HG02642 (cell line): ENCODE data around the gene DRC7.
A peak's percentile ranks its signal among the peaks of the same experiment; 100 is the strongest.

Experiments
- ATAC-seq: cut with Tn5 transposase; IDR thresholded peaks from one replicate; pipeline ENCODE4 v1.9.1; 2021; ENCODE audit warnings: mild to moderate bottlenecking; ENCODE audit not compliant: unreplicated experiment, poor library complexity

The DRC7 gene, protein sequence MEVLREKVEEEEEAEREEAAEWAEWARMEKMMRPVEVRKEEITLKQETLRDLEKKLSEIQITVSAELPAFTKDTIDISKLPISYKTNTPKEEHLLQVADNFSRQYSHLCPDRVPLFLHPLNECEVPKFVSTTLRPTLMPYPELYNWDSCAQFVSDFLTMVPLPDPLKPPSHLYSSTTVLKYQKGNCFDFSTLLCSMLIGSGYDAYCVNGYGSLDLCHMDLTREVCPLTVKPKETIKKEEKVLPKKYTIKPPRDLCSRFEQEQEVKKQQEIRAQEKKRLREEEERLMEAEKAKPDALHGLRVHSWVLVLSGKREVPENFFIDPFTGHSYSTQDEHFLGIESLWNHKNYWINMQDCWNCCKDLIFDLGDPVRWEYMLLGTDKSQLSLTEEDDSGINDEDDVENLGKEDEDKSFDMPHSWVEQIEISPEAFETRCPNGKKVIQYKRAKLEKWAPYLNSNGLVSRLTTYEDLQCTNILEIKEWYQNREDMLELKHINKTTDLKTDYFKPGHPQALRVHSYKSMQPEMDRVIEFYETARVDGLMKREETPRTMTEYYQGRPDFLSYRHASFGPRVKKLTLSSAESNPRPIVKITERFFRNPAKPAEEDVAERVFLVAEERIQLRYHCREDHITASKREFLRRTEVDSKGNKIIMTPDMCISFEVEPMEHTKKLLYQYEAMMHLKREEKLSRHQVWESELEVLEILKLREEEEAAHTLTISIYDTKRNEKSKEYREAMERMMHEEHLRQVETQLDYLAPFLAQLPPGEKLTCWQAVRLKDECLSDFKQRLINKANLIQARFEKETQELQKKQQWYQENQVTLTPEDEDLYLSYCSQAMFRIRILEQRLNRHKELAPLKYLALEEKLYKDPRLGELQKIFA

DNA sequence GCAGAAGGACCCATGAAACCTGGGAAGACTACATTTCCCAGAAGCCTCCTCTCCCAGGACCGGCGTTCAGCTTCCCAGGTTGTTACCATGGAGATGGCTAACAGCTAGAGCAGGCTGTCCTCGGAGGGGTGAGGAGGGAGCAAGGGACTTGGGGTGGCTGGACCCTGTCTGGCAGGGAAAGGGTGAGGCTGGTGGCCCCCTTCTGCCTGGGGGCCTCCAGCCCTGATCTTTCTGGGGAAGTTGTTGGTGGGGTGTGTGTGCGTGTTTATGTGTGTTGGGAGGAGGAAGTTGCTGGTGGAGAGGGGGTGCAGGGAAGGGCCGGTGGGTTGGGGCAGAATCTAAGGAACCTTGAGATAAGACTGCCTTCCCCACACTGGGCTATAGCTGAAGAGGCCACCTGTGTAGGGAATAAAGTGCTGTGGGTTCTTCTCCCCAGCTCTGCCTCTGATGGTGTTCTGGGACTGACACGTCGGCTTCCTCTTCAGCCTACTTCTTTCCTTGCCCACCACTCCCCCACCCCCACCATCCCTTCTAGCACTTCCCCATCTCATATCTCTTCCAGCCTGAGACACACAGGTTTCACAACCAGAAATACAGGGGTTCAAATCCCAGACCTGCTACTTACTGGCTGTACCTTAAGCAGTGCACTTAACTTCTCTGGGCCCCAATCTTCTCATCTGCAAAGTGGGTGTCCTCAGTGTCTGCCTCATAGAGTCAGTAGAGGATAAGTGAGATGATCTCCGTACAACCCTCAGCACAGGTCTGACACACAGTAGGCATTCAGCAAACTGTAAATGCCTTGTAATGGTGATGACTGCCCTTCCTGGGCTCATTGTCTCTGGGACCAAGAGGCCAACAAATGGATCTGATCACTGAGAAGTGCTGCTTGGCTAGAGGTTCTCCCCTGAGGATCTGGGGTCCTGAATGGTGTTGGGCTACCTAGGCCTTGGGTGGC lies at the start of gene DRC7:
Gene DRC7, plus strand, starts transcription at position 82 of the 955 bp plus-strand sequence. CDS start 3,144 bp downstream, outside the sequence.
- ATAC-seq, result peak; percentile 46

DNA sequence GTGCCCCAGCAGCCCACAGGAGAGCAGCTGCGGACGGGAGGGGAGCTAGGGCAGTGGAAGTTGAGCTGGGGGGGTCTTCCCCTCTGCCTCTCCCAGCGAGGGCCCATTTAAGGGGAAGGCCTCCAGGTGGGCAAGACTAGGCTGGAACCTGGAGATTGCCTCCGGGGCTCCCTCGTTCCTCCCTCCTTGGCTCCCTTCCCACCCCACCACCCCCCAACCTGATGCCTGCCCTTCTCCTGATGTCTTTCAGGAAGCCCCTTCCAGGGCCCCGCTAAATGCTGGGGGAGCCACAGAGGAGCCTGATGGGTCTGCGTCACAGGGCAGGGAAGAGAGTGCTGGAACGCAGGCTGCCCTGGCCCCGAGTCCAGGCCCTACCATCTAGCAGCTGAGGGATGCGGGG lies 49.4 kb upstream of the DRC7 start:
- no peak for ATAC-seq

DNA sequence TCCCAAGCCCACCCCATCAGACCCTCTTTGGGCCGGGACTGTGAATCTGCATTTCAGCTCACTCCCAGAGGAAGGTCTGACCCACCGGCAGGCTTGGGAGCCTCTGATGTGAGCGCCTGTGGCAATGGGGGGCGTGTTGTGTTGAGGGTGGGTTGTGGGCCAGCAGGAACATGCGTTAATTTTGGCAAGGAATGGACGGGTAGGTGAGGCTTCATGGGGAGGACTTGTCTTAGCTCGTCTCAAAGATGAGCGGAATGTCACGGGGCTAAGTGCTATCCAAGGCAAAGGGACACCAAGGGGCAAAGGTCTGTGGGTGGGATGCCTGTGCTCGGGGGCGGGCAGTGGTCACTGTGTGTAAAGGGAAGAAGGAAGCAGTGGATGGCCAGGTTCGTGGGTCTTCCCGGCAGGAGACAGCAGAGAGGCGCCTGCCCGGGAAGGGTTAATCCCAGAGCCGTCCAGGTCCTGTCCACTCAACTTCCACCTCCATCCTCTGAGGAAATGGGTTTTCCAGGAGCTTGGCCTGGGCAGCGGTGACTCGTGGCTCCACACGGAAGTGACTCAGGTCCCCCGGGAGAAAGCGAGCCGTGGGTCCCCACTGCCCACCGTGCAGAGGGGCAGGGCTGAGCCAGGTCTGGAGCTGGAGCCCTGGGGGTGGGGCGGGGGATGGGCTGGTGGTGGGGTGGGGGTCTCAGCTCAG lies 48.8 kb upstream of the DRC7 start:
- no peak for ATAC-seq

DNA sequence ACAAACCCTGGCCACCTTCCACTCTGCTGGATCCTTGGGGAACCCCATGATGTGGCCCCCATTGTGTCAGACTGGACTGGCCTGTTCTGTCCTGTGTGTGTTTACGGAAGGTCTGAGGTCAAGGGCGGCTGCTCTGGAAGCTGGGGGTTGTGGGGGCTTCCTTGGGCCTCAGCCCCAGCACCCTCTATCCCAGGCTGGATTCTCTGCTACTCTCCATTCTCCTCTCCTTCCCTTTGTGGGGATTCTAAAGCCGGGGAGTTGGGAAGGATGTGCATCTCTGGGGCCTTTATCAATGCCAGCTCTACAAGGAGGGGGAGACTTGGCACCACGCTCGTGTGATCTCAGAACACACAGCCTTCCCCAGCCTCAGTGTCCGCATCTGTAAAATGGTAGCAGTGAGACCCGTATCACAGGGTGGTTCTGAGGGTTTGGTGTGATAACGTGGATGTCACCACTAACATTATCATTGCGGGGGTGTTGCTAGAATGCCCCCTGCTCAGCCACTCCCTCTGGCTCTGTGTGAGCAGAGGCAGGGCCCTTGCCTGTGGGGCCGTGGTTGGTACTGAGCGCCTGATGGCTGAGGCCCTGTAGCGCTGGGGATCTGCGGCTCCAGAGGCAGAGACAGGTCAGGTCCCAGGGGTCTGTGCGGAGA lies 48.1 kb upstream of the DRC7 start:
- ATAC-seq, result no peak

DNA sequence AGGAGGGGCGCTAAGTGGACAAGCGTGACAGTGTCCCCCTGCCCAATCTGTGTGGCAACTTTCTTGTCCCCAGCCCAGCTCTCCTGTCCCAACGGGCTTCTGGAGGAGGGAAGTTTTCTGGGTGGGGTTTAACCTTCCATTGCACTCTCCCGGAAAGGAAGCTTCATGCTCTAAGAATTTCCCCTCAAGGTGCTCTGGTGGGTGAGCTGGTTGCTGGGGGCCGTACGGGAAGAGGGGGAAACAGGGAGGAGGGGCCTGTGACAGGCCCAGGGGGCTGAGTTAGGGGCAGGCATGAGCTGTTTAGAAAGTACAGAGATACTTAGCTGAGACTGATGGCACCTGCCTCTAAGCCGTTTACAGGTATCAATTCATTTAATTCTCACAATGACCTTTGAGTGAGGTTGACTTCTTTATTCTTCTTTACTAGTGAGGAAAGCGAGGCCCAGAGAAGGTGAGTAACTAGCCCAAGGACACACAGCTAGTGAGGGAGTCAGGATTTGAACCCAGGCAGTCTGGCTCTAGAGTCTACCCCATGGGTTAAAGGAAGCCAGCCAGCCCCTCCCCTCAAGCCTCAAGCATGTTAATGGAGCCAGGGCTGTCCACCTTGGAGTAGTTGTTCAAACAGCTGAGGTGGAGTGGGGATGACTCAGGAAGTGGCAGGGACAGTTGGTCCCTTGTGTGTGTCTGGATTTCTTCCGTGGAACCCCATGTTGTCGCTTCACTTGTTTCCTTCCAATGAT lies 47.3 kb upstream of the DRC7 start:
- ATAC-seq, result no peak

DNA sequence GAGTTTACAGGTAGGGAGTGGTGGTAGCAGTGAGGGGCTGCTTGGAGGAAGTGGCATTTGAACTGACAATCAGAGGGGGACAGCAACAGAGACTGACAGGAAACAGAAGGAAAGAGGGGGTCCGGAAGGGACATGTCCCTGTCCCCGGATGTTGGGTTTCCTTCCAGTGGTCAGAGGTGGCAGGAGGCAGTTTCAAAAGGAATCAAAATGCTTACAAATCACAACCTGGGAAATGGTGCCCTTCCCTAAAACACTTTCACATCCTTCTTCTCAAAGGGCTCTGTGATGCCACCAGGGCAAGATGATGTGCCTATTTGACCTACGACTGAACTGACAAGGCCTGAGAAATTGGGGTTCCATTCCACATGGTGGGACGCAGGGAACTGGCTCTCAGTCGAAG lies 46.5 kb upstream of the DRC7 start:
- no peak for ATAC-seq

DNA sequence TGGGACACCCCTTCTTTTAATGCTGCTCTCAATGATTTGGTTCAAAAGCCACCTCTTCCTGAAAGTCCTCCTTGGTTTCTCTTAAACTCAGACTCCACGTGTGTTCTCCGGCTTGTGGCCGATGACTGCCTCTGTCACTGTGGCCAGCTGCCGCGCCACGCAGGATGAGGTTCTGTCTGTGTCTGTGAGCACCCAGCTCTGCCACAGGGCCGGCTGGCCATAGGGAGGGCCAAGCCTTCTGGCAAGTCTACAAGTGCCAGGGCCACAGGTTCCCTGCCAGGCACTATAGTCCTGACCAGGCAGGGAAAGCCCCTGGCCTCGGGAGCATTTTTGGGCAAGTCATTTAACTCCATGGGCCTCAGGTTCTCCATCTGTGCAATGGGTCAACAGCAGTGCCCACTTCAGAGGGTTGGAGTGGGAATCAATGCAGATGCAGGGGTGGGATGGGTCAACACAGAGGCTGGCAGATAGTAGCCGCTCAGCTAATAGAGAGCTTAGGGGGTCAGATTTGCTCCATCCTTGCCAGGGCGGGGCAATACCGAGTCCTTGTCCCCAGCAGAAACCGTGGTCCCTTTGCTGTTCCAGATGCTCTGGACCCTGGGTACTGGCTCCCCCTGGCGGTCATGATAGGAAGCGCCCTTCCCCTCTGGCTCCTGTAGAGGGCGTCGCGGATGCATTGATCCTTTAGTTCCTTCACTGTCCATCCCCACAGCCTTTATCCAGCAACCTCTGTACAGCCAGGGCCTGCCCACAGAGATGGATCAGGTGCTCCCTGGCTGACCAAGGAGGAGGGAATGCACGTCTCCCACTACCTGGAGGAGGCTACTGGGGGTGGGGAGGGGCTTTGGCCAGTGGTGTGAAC lies 45.8 kb upstream of the DRC7 start:
- ATAC-seq, result peak; percentile 65

DNA sequence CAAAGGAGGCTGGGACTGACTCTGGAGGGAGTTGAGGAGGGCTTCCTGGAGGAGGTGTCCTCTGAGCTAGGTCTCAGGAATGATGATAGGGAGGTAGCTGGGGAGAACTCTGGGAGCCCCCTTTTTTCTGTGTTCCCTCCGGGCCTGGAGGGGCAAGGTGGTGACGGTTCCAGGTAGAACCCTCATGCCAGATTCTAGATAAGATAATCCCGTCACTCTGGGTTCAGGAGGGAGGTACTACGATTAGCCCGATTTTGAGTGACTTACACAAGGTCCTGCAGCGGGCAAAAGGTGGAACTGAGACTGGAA lies 45.2 kb upstream of the DRC7 start:
- ATAC-seq, result no peak

DNA sequence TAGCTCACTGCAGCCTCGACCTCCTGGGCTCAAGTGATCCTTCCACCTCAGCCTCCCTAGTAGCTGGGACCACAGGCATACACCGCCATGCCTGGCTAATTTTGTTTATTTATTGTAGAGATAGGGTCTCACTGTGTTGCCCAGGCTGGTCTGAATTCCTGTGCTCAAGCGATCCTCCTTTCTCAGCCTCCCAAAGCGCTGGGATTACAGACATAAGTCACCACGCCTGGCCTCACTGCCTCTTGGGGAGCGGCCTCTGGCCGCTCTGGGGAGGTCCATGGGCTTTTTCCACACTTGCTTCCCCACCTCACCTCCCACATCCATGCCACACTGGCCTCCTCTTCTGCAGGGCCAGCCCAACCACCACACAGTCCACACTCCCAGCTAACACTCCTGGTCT lies 44.8 kb upstream of the DRC7 start:
- ATAC-seq, result no peak

DNA sequence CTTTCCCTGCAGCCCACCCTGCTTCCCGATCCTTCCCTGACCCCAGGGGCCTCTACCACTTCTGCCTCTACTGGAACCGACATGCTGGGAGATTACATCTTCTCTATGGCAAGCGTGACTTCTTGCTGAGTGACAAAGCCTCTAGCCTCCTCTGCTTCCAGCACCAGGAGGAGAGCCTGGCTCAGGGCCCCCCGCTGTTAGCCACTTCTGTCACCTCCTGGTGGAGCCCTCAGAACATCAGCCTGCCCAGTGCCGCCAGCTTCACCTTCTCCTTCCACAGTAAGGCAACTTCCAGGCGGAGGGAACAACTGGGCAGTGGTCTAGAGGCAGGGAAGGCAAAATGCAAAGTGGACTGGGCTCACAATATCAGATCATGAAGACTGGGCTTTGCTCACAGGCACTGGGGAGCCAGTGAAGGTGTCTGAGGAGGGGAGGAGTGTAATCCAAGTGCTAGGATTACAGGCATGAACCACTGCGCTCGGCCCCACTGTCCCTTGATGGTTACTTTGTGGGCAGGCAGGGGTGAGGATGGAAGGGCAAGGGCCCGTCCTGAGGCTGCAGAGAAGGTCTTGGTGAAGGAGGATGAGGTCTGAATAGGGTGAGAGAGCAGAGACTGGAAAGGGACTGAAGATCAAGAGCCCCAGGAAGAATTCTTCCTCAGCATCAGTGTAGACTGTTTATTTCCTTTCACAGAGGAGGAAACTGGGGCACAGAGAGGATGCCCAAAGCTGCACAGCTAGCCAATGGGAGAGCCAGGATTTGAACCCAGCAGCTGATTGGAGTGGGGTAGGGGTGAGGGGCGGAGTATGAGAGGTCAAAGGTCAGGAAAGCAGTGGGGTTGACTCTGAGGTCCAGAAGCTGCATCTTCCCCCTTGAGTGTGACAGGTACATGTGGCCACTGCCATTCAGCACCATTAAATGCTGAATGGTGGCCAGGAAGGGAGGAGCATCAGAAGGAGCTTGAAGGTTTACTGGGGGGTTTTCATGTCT lies 43.0 kb upstream of the DRC7 start:
- no peak for ATAC-seq

DNA sequence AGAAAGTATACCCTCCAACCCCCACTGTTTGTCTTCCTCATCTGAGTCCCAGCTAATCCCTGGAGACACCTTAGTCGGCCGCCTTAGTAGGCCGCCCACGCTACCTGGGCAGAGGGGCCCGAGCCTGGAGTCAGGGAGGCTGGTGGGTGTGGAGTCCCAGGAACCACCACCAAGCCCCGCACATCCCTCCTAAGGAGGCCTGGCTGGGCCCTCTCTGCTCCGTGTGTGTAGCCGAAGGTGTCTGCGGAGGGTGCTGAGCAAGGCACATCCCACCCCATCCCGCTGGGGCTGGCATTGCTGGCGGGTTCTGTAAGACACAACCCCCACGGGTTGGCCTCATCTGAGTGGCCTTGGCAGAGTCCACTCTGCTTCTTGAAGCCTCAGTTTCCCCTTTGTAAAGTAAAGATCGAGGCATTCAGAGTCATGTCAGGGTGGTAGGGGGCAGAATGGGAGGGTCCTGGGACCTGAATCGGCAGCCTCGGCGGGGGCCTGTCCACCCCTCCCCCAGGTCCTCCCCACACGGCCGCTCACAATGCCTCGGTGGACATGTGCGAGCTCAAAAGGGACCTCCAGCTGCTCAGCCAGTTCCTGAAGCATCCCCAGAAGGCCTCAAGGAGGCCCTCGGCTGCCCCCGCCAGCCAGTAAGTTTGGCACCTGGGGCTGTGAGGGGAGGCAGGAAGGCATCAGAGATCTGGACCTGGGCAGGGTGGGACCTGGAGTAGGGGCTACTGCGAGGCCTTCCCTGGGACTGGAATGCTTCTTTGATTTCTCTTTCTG lies 41.7 kb upstream of the DRC7 start:
- ATAC-seq, result no peak

DNA sequence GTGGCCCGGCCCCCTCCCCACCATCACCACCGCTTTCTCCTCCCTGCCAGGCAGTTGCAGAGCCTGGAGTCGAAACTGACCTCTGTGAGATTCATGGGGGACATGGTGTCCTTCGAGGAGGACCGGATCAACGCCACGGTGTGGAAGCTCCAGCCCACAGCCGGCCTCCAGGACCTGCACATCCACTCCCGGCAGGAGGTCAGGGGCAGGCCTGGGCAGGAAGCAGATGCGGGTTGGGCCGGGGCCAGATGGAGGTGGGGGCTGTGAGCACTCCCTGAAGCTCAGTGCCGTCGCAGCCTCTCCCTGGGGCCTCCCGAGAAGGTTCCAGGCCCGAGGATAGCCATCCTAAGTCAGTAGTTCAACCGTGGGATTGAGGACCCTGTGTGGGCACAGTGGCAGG lies 40.7 kb upstream of the DRC7 start:
- no peak for ATAC-seq

DNA sequence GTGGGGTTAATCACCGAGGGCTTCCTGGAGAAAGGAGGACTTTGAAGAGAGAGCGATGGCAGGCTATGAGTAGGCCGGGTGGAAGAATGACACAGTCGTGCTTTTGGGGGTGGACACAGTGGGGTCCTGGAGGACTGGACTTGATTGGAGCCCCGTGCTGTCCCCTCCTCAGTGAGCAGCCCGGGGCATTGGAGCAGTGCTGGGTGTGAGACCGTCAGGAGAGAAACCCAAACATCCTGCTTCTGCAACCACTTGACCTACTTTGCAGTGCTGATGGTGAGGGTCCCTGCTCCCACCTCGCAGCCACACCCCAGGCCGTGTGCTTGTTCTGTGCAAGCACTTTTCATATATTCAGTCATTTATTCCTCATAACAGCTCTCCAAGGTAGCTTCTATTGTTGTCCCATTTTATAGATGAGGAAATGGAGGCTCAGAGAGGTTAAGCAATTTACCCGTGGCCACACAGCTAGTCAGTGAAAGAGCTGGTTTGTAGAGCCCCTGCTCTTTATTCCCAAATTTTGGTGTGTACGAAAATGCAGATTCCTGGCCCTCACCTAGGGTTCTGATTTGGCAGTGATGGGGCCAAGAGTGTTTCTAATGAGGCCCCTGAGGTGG lies 38.2 kb upstream of the DRC7 start:
- no peak for ATAC-seq

DNA sequence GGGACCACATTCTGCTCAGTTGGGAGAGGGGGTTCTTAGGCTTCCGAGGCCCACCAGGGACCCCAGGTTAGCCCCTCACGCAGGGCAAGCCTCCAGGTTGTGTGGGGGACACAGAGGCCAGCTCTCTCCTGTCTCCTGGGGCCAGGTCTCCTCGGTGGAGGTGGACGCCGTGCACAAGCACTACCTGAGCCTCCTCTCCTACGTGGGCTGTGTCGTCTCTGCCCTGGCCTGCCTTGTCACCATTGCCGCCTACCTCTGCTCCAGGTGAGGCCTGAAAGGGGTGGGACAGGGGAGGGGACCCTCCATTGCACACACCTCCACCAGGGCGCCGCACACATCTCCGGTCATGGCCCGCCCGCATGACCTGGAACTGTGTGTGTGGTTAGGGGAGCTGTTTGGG lies 37.4 kb upstream of the DRC7 start:
- ATAC-seq, result no peak

DNA sequence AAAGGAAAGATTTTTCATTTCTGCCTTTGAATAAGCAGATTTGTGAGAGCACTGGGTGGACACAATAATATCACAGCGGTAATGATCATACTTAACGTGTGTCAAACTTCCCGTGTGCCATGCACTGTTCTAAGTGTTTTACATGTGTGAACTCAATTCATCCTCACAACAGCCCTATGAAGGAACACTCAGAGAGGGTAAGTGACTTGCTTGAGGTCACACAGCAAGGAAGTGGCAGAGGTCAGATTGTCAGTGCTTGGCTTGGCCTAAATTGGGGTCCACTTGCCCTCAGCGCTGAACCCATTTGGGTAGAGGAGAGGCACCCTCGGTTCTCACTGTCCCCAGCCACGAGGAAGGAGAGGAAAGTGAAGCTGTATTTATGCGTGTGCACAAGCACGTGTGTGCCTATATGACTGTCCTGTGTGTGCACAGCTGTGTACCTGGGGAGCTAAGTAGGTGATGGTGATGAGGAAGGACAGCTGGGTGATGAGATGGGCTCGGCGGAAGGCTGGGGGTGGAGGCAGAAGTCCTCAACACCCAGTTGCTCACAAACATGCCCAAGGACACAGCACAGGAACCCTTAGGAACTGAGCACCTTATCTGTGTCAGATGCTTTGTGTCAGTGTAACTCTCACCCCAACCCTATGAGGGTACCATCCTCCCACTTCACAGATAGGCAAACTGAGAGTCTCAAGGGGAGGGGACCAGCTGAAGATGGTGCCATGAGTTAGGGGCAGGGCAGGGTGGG lies 36.3 kb upstream of the DRC7 start:
- no peak for ATAC-seq
